CD4-positive, alpha-beta T cell (primary cell): Measurements from ENCODE around the gene GMEB2. TPM values are rescaled to one million over a fixed set of nuclear protein-coding genes. Genes with fewer than 3 reads are reported as not detected.
A peak's percentile ranks its signal among the peaks of the same experiment; 100 is the strongest.

Source experiments
- ATAC-seq: fragments of 200-7000 bp; cut with Tn5 transposase; one replicate; pipeline ENCODE4 v1.10.0; 2022; ENCODE audit warnings: mild to moderate bottlenecking; ENCODE audit not compliant: poor library complexity
- CTCF ChIA-PET: fragments of 350-600 bp; sonication (Branson Sonifier 250); formaldehyde crosslinking; loops from one replicate; lab custom pipeline; 2021; ENCODE audit warnings: antibody characterized with exemption, inconsistent platforms; lab: Charles Lee
- POLR2A ChIA-PET: fragments of 350-600 bp; sonication (Branson Sonifier 250); formaldehyde crosslinking; loops from one replicate; lab custom pipeline; 2021; ENCODE audit warnings: antibody characterized with exemption, inconsistent platforms; lab: Charles Lee
- DNase-seq, 14 experiments: peaks; one replicate each; pipeline ENCODE4 v3.0.0-alpha.2; 2013 to 2020; ENCODE audit warnings: mixed read lengths in 2 of 14
- H3K27ac ChIP-seq, 2 donors: one replicate each; pipeline versions ENCODE4 v1.5.1 to v1.7.0; 2013; ENCODE audit warnings: low read length in 2 of 2, low read depth in 1 of 2, mild to moderate bottlenecking in 1 of 2
- H3K27me3 ChIP-seq, 2 experiments: 1 replicate in 1 of 2; 2 replicates in 1 of 2; pipeline versions ENCODE4 v1.6.1 to v1.7.0; 2013; ENCODE audit warnings: low read length in 2 of 2, control low read depth in 1 of 2, mild to moderate bottlenecking in 1 of 2, moderate library complexity in 1 of 2; ENCODE audit not compliant: insufficient read depth in 2 of 2, control insufficient read depth in 1 of 2
- H3K36me3 ChIP-seq: one replicate; pipeline ENCODE4 v1.6.1; 2013; ENCODE audit warnings: low read length, control low read depth; ENCODE audit not compliant: insufficient read depth
- H3K4me1 ChIP-seq: one replicate; pipeline ENCODE4 v1.6.1; 2013; ENCODE audit warnings: low read length, control low read depth; ENCODE audit not compliant: insufficient read depth
- H3K4me3 ChIP-seq: one replicate; pipeline ENCODE4 v1.5.1; 2013; ENCODE audit warnings: mild to moderate bottlenecking, low read length, moderate library complexity
- H3K9me3 ChIP-seq, 2 experiments: 1 replicate in 1 of 2; 2 replicates in 1 of 2; pipeline versions ENCODE4 v1.6.1 to v1.7.0; 2013; ENCODE audit warnings: low read length in 2 of 2, mild to moderate bottlenecking in 2 of 2, control low read depth in 1 of 2, moderate library complexity in 1 of 2; ENCODE audit not compliant: control insufficient read depth in 1 of 2, insufficient read depth in 1 of 2
- H3K27ac Mint-ChIP-seq: one replicate; pipeline ENCODE4 v1.8.0; 2020; ENCODE audit warnings: mixed read lengths
- H3K27me3 Mint-ChIP-seq: one replicate; pipeline ENCODE4 v1.8.0; 2021; ENCODE audit warnings: mixed read lengths
- H3K36me3 Mint-ChIP-seq: one replicate; pipeline ENCODE4 v1.8.0; 2021; ENCODE audit warnings: low read depth, mixed read lengths
- H3K4me1 Mint-ChIP-seq: one replicate; pipeline ENCODE4 v1.8.0; 2021; ENCODE audit warnings: low read depth, mixed read lengths
- H3K4me3 Mint-ChIP-seq: one replicate; pipeline ENCODE4 v1.8.0; 2020; ENCODE audit warnings: mild to moderate bottlenecking, mixed read lengths
- H3K9me3 Mint-ChIP-seq: one replicate; pipeline ENCODE4 v1.8.0; 2020; ENCODE audit warnings: mixed read lengths
- CTCF ChIP-seq: fragments of 200-600 bp; IDR thresholded peaks from one replicate; pipeline ENCODE4 v1.8.0; 2022; ENCODE audit warnings: antibody characterized with exemption, mild to moderate bottlenecking
- intact Hi-C, 2 experiments: fragments of 100-400 bp; cut with DNase I in 1 of 2; cut with micrococcal nuclease in 1 of 2; formaldehyde crosslinking; loops; one replicate each; pipeline versions ENCODE4 v1.15.1 to v1.9.0; 2023 to 2025; cut with DNase I, micrococcal nuclease
- total RNA-seq, 174 experiments: library from RNA in 2 of 174; stranded (reverse) in 2 of 174; gene quantifications; one replicate each; pipeline ENCODE4 v1.2.3 and lab custom pipeline; 2021 to 2026

The GMEB2 gene
- total RNA-seq, 2 experiments from 2014 or later: 32.9 to 34.0 TPM

GRCh38 chr20:63628246-63628975, 1.5 kb upstream of the GMEB2 start:
- H3K9me3 ChIP-seq: no peaks in the 10 kb centered on the region
- ATAC-seq (peak; percentile 28), DNase-seq (peak in 12 of 14 experiments; percentile 43 to 70 (median 58))
- intact Hi-C loops: loop anchor here in 1 of 2 experiments (1.0 kb wide), 1 partner anchor 30 kb away; the partner anchor contains the start of gene RTEL1
- ChIA-PET POLR2A (interaction anchor here (2.8 to 13.6 kb wide), 2 partner anchors 10 to 90 kb away, joined by 17 to 449 read pairs; partner anchors contain the start of gene PTK6), CTCF (interaction anchor here (1.7 kb wide), 1 partner anchor 13 kb away, joined by 14 read pairs; no protein-coding TSS in a partner anchor)
- H3K27me3 ChIP-seq: no peaks in the 10 kb centered on the region
- peak overlapping the region; percentile 98 for H3K4me3 Mint-ChIP-seq
- H3K4me1 Mint-ChIP-seq: peaks cover 37% of the 10 kb centered on the region
- H3K4me1 ChIP-seq: peaks cover 60% of the 10 kb centered on the region
- peak overlapping the region; percentile 48 to 89 for H3K27ac ChIP-seq
- H3K27me3 Mint-ChIP-seq: no peaks in the 10 kb centered on the region
- peak overlapping the region; percentile 90 for H3K27ac Mint-ChIP-seq
- no peaks in the 10 kb centered on the region for H3K9me3 Mint-ChIP-seq
- peak overlapping the region; percentile 95 for H3K4me3 ChIP-seq
- peaks cover 29% of the 10 kb centered on the region for H3K36me3 Mint-ChIP-seq
- no peak for TF ChIP-seq CTCF
- H3K36me3 ChIP-seq: peaks cover 4% of the 10 kb centered on the region

GRCh38 chr20:63627751-63628245, 897 bp upstream of the GMEB2 start:
- intact Hi-C loops: loop anchor here (1.0 kb wide), 4 partner anchors 8 to 31 kb away; partner anchors contain the start of gene RTEL1 (in 1 of the 2)
- H3K27ac ChIP-seq: peak overlapping the region; percentile 48 to 89
- Mint-ChIP-seq H3K36me3 (peaks cover 31% of the 10 kb centered on the region), H3K27ac (peak overlapping the region; percentile 90), H3K4me3 (peak overlapping the region; percentile 98), H3K9me3 (no peaks in the 10 kb centered on the region), H3K27me3 (no peaks in the 10 kb centered on the region), H3K4me1 (peaks cover 36% of the 10 kb centered on the region)
- H3K27me3 ChIP-seq: no peaks in the 10 kb centered on the region
- H3K36me3 ChIP-seq: peaks cover 4% of the 10 kb centered on the region
- H3K9me3 ChIP-seq: no peaks in the 10 kb centered on the region
- ATAC-seq (peak; percentile 1), DNase-seq (peak in 2 of 14 experiments; percentile 11 to 13)
- POLR2A ChIA-PET: interaction anchor here (1.0 to 13.6 kb wide), 9 partner anchors 11 to 109 kb away, joined by 3 to 449 read pairs (median 8); partner anchors contain the start of genes LIME1, PTK6, RTEL1 and STMN3
- H3K4me3 ChIP-seq: peak overlapping the region; percentile 95
- TF ChIP-seq CTCF: no peak
- CTCF ChIA-PET: interaction anchor here (1.4 to 1.7 kb wide), 2 partner anchors 8 to 14 kb away, joined by 6 to 14 read pairs; no protein-coding TSS in a partner anchor
- H3K4me1 ChIP-seq: peaks cover 54% of the 10 kb centered on the region

GRCh38 chr20:63627129-63627750, 339 bp upstream of the GMEB2 start:
- peaks cover 4% of the 10 kb centered on the region for H3K36me3 ChIP-seq
- H3K4me1 Mint-ChIP-seq: peaks cover 38% of the 10 kb centered on the region

More at GRCh38 chr20:63627129-63627750, 339 bp upstream of the GMEB2 start:
- Histone ChIP-seq H3K27me3 (no peaks in the 10 kb centered on the region), H3K9me3 (no peaks in the 10 kb centered on the region), H3K27ac (peak overlapping the region; percentile 81 to 89), H3K4me3 (peak overlapping the region; percentile 95), H3K4me1 (peaks cover 52% of the 10 kb centered on the region)
- Mint-ChIP-seq H3K9me3 (no peaks in the 10 kb centered on the region), H3K36me3 (peaks cover 35% of the 10 kb centered on the region), H3K4me3 (peak overlapping the region; percentile 98), H3K27me3 (no peaks in the 10 kb centered on the region), H3K27ac (peak overlapping the region; percentile 90)
- ChIA-PET POLR2A (interaction anchor here (0.6 to 13.6 kb wide), 20 partner anchors 9 to 329 kb away, joined by 3 to 449 read pairs (median 4); partner anchors contain the start of genes ARFRP1, HELZ2, LIME1 and PPDPF), CTCF (interaction anchor here (0.8 to 1.7 kb wide), 3 partner anchors 8 to 89 kb away, joined by 5 to 14 read pairs (median 6); partner anchors contain the start of gene PTK6)
- TF ChIP-seq CTCF: no peak
- DNase-seq (peak in 13 of 14 experiments; percentile 88 to 97 (median 95)), ATAC-seq (peak; percentile 77)
- intact Hi-C loops: loop anchor here (1.0 kb wide), 3 partner anchors 8 to 14 kb away; no protein-coding TSS in a partner anchor
